Activated naive CD8-positive, alpha-beta T cell treated with anti-CD3 and anti-CD28 coated beads for 36 hours (primary cell): ENCODE results near the gene NCK1. TPM values are rescaled to one million over a fixed set of nuclear protein-coding genes. Genes with fewer than 3 reads are reported as not detected.
"Not testable (repeated sequence)": the region's sequence is repeated elsewhere in the genome, so short reads cannot be mapped to it uniquely, and the experiment has no call there.

Source experiments
- DNase-seq: peaks from one replicate; pipeline ENCODE4 v3.0.0; 2021
- H3K27ac Mint-ChIP-seq: one replicate; pipeline ENCODE4 v1.8.0; 2022; ENCODE audit warnings: mild to moderate bottlenecking, moderate library complexity, mixed read lengths
- H3K27me3 Mint-ChIP-seq: one replicate; pipeline ENCODE4 v1.8.0; 2022; ENCODE audit warnings: mild to moderate bottlenecking, mixed read lengths
- H3K36me3 Mint-ChIP-seq: one replicate; pipeline ENCODE4 v1.8.0; 2021; ENCODE audit warnings: mild to moderate bottlenecking, mixed read lengths
- H3K4me1 Mint-ChIP-seq: one replicate; pipeline ENCODE4 v1.8.0; 2021; ENCODE audit warnings: mixed read lengths
- H3K4me3 Mint-ChIP-seq: one replicate; pipeline ENCODE4 v1.8.0; 2022; ENCODE audit warnings: mild to moderate bottlenecking, moderate library complexity, mixed read lengths
- H3K9me3 Mint-ChIP-seq: one replicate; pipeline ENCODE4 v1.8.0; 2022; ENCODE audit warnings: mixed read lengths
- total RNA-seq, 2 experiments: library from RNA; stranded (reverse); gene quantifications; one replicate each; pipeline ENCODE4 v1.2.3, GENCODE V29; 2021

The NCK1 gene
- total RNA-seq, 2 experiments from 2014 or later: 25.5 to 27.7 TPM

DNA sequence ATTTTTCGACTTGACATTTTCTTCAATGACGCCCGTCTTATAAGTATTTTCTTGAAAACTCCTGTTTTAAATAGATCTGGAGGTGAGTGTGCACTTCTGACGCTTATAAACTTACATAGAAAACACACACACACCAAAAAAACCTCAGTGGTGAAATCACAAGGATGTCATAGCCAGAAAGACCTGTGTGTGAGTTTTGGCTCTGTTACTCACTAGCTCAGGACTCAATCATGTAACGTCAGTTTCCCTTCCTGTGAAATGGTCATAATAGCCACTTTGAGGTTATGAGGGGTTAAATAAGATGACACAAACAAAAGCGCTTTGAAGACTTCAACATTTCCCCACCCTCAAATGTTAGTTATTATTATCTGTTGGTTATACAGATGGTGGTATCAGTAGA lies 97.6 kb downstream of the NCK1 start:
- no peak overlapping the region for H3K4me3 Mint-ChIP-seq
- H3K9me3 Mint-ChIP-seq: no peaks in the 10 kb centered on the region
- peaks cover 8% of the 10 kb centered on the region for H3K4me1 Mint-ChIP-seq
- H3K36me3 Mint-ChIP-seq: peaks cover 5% of the 10 kb centered on the region
- H3K27ac Mint-ChIP-seq: no peak overlapping the region
- no peak for DNase-seq
- H3K27me3 Mint-ChIP-seq: no peaks in the 10 kb centered on the region

DNA sequence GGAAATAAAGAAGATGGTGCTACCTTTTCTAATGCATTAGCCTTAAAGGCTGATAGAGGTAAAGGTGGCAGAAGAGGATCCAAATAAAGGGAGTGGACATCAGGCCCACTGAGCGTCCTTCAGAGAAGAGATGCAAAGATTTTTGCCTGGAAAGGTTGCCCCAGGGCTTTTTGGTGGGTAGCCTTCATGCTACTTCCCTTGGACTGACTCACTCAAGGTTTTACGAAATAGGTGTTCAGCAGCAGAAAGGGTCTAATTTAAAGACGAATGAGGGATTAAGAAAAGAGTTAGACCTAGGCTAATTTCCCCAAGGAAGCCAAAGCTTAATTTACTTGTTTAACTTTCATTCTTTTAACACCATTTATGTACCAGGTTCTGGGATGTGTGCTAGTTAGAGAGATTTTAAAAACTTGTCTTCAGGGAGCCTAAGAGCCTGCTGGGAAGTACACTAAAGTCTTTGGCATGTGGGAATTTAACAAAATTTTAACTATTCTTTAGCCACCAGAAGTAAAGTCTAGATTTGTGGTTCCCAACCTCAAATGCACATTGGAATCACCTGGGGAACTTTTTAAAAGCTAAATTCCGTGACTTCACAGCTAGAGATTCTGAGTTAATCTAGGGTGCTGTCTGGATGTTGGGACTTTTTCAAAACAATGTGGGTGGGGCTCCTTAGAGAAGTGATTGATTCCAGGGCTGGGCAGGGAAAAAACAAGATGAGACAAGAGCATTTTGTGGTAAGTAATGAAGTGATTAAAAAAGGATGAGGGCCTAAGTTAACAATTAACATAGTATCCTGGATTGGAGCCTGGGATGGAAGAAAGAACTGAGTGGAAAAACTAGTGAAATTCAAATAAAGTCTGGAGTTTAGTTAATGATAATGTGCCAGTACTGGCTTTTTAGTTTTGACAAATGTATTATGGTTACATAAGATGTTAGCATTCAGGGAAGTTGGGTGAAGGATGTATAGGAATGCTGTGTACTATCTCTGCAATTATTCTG lies 99.1 kb downstream of the NCK1 start:
- H3K4me1 Mint-ChIP-seq: no peaks in the 10 kb centered on the region

DNA sequence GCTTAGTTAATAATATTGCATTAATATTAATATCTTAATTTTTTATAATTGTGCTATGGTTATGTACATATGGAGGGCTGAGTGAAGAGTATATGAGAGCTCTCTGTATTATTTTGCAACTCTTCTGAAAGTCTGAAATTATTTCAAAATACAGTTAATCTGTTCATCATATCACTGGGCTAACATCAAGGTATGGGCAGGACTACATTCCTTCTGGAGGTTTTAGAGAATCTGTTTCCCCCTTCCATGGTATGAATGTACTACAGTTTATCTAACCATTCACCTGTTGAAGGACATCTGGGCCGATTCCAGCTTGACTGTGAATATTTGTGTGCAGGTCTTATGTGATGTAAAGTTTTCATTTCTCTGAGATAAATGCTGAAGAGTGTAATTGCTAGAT lies 100.9 kb downstream of the NCK1 start:
- Mint-ChIP-seq H3K27ac (no peak overlapping the region), H3K36me3 (peaks cover 5% of the 10 kb centered on the region)

More for the DNA sequence above, 99.1 kb downstream of the NCK1 start:
- no peaks in the 10 kb centered on the region for H3K9me3 Mint-ChIP-seq
- no peak overlapping the region for H3K4me3 Mint-ChIP-seq
- H3K27me3 Mint-ChIP-seq: no peaks in the 10 kb centered on the region
- no peak overlapping the region for H3K27ac Mint-ChIP-seq
- no peak for DNase-seq
- H3K36me3 Mint-ChIP-seq: peaks cover 5% of the 10 kb centered on the region

DNA sequence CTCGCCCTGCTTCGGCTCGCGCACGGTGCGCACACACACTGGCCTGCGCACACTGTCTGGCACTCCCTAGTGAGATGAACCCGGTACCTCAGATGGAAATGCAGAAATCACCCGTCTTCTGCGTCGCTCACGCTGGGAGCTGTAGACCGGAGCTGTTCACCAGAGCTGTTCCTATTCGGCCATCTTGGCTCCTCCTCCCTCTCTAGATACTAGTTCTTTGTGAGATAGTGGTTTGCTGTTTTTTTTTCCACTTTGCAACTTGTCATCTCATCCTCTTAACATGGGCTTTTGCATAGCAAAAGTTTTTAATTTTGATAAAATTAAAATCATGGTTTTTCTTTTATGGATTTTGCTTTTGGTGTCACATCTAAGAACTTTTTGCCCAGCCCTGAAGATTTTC lies 107.5 kb downstream of the NCK1 start:
- H3K27me3 Mint-ChIP-seq, H3K9me3 Mint-ChIP-seq, DNase-seq, H3K4me3 Mint-ChIP-seq, H3K27ac Mint-ChIP-seq, H3K4me1 Mint-ChIP-seq: not testable (repeated sequence)
- H3K36me3 Mint-ChIP-seq: peaks cover 14% of the 10 kb centered on the region

More for the DNA sequence above, 100.9 kb downstream of the NCK1 start:
- Mint-ChIP-seq H3K9me3 (no peaks in the 10 kb centered on the region), H3K27me3 (no peaks in the 10 kb centered on the region), H3K4me1 (no peaks in the 10 kb centered on the region), H3K4me3 (no peak overlapping the region)
- no peak for DNase-seq

DNA sequence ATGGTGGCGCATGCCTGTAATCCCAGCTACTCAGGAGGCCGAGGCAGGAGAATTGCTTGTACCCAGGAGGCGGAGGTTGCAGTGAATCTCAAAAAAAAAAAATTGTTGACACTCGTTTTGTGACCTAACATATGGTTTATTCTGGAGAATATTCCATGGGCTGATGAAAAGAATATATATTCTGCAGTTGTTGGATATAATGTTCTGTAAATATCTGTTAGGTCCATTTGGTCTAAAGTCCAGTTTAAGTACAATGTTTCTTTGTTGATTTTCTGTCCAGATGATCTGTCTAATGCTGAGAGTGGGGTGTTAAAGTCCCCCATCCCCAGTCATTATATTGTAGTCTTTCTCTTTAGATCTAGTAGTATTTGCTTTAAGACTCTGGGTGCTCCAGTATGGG lies 111.3 kb downstream of the NCK1 start:
- no peaks in the 10 kb centered on the region for H3K27me3 Mint-ChIP-seq
- peaks cover 12% of the 10 kb centered on the region for H3K9me3 Mint-ChIP-seq
- H3K4me1 Mint-ChIP-seq: no peaks in the 10 kb centered on the region
- H3K4me3 Mint-ChIP-seq: no peak overlapping the region
- peaks cover 16% of the 10 kb centered on the region for H3K36me3 Mint-ChIP-seq
- H3K27ac Mint-ChIP-seq: no peak overlapping the region
- DNase-seq: no peak

DNA sequence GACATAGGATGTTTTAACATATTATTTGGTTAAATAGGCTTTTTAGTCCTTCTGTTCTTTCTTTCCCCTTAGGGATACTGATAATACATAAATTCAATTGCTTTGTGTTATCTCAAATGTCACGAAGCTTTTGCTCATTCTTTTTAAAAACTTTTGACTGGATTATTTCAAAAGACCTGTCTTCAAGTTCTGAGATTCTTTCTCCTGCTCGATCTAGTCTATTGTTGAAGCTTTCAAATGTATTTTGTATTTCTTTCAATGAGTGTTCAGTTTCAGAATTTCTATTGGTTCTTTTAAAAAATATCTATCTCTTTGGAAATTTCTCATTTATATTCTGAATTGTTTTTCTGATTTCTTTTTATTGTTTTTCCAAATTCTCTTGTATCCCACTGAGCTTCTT lies 112.7 kb downstream of the NCK1 start:
- H3K36me3 Mint-ChIP-seq: peaks cover 16% of the 10 kb centered on the region
- no peak overlapping the region for H3K27ac Mint-ChIP-seq
- DNase-seq: no peak
- H3K27me3 Mint-ChIP-seq: no peaks in the 10 kb centered on the region
- H3K4me1 Mint-ChIP-seq: no peaks in the 10 kb centered on the region
- peaks cover 12% of the 10 kb centered on the region for H3K9me3 Mint-ChIP-seq
- H3K4me3 Mint-ChIP-seq: no peak overlapping the region

DNA sequence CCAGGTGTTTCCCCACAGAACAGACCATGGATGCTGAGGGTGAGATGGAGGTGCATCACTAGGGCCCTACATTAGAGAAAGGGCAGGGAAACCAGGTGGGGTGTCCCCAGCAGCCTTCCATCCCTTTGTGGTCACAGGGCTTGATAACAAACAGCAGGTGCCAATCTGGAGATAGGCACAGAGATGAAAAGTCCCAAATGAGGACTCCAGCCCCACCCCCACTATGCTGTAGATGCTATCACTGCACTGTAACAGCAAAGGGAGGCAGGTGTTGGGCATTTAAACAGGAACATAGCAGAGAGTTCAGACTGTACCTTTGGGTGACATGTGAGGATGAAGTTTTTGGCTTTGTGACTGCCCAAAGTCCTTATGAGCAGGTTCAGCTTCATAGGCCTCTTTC lies 117.2 kb downstream of the NCK1 start:
- no peak overlapping the region for H3K4me3 Mint-ChIP-seq
- DNase-seq: no peak
- H3K4me1 Mint-ChIP-seq: no peaks in the 10 kb centered on the region
- no peaks in the 10 kb centered on the region for H3K27me3 Mint-ChIP-seq
- peaks cover 8% of the 10 kb centered on the region for H3K9me3 Mint-ChIP-seq
- H3K36me3 Mint-ChIP-seq: peaks cover 9% of the 10 kb centered on the region
- no peak overlapping the region for H3K27ac Mint-ChIP-seq

DNA sequence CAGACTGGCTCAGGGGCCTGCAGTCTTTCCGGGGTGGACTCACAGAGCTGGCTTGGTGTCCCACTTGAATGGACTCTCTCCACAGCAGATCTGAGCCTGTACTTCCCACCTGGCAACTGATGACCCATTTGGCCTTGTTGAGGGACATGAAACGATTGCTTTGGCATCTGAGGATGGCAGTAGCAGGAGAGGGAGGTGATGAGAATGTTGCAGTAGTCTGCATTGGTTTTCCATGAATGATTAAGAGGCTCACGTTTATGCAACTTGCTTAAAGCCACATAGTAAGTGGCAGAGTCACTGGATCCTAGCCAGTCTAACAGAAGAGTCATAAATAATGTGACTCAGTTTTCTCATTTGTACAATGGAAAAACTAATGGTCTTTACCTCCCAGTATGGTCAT lies 117.7 kb downstream of the NCK1 start:
- no peaks in the 10 kb centered on the region for H3K27me3 Mint-ChIP-seq
- peaks cover 6% of the 10 kb centered on the region for H3K36me3 Mint-ChIP-seq
- DNase-seq: no peak
- H3K4me1 Mint-ChIP-seq: no peaks in the 10 kb centered on the region
- peaks cover 6% of the 10 kb centered on the region for H3K9me3 Mint-ChIP-seq
- H3K4me3 Mint-ChIP-seq: no peak overlapping the region
- no peak overlapping the region for H3K27ac Mint-ChIP-seq

DNA sequence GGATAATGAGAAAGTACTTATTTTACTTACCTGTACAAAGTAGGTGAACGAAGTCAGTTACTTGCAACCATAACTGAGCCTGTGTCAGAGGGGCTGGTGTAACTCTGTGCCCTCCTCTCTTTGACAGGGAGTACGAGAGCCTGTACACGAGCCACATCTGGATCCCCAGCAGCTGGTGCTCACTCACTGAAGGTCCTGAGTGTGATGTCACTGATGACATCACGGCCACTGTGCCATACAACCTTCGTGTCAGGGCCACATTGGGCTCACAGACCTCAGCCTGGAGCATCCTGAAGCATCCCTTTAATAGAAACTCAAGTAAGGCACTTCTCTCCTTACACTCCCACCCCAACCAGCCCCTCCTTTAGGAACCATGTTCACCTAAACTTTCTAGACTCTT lies 120.0 kb downstream of the NCK1 start:
- Mint-ChIP-seq H3K27ac (no peak overlapping the region), H3K9me3 (no peaks in the 10 kb centered on the region), H3K4me1 (no peaks in the 10 kb centered on the region), H3K36me3 (peaks cover 4% of the 10 kb centered on the region), H3K4me3 (no peak overlapping the region), H3K27me3 (no peaks in the 10 kb centered on the region)
- DNase-seq: no peak

DNA sequence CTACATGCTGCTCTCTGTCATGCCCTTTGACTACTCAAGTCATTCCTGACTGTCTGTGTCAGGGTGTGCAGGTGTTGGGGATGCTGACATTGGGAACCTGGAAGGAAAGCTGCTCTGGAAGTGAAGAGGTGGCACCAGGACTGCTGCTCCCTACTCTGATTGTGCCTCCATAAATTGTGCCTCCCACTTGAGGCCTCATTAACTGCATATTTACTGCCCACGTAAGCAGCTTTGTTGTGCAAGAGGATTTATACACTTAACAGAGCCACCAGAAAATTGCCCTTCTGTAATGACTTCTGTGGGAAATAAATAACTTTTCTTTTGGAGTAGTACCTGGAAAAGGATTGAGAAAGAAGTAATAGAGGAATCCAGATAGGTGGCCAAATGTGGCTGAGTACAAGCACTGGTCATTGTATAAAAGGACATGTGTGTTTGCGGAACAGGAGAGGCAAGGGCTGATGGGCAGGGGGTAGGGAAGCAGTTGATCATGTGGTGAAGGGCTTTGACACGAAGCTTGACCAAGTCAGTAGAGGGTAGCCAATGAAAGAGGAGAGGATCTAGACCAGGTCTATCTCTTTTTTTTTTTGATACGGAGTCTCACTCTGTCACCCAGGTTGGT lies 120.6 kb downstream of the NCK1 start:
- Mint-ChIP-seq H3K27ac (no peak overlapping the region), H3K4me1 (no peaks in the 10 kb centered on the region), H3K4me3 (no peak overlapping the region), H3K36me3 (peaks cover 4% of the 10 kb centered on the region), H3K9me3 (no peaks in the 10 kb centered on the region), H3K27me3 (no peaks in the 10 kb centered on the region)
- DNase-seq: no peak

DNA sequence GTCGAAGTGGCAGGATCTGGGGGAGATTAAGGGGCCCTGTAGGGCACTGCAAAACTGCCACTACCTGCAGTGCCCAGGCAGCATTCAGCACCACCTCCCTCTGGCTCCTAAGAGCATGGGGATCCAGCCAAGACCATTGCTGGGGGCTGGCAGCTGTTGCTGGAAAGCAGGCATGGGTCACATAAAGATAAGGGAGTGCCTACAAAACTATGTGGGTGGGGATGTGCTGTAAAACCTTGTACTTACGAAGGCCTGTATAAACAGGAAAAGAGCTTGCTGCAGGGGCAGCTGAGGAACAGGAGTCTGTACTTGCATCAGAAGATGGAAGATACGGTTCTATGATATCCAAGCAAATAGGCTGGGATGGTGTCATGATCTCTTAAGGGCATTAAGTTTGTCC lies 122.8 kb downstream of the NCK1 start:
- no peak for DNase-seq
- Mint-ChIP-seq H3K27me3 (no peaks in the 10 kb centered on the region), H3K4me3 (no peak overlapping the region), H3K36me3 (peaks cover 4% of the 10 kb centered on the region), H3K9me3 (no peaks in the 10 kb centered on the region), H3K4me1 (no peaks in the 10 kb centered on the region), H3K27ac (no peak overlapping the region)

DNA sequence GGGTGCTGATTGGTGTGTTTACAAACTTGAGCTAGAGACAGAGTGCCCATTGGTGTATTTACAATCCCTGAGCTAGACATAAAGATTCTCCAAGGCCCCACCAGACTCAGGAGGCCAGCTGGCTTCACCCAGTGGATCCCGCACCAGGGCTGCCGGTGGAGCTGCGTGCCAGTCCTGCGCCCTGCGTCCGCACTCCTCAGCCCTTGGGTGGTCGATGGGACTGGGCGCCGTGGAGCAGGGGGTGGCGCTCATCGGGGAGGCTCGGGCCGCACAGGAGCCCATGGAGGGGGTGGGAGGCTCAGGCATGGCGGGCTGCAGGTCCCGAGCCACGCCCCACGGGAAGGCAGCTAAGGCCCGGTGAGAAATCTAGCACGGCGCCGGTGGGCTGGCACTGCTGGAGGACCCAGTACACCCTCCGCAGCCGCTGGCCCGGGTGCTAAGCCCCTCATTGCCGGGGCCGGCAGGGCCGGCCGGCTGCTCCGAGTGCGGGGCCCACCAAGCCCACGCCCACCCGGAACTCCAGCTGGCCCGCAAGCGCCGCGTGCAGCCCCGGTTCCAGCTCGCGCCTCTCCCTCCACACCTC lies 125.5 kb downstream of the NCK1 start:
- H3K4me3 Mint-ChIP-seq, H3K9me3 Mint-ChIP-seq, H3K4me1 Mint-ChIP-seq, H3K27me3 Mint-ChIP-seq, H3K36me3 Mint-ChIP-seq, DNase-seq, H3K27ac Mint-ChIP-seq: not testable (repeated sequence)

DNA sequence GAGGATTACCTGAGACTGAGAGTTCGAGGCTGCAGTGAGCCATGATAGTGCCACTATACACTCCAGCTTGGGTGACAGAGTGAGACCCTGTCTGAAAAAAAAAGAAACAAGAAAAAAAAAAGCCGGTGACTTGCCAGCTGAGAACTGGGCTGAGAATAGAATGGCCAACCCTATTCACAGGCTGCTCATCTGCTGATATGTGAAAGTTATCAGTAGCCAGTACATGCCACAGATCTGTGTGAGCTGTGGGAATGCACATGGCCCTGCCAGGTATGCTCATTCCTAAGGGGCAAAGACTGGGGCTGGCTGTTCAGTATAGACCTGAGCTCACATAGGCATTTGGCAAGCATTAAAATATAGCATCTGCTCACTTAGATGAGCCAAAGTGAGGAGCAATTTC lies 126.6 kb downstream of the NCK1 start:
- Mint-ChIP-seq H3K9me3 (no peaks in the 10 kb centered on the region), H3K27ac (no peak overlapping the region), H3K27me3 (no peaks in the 10 kb centered on the region), H3K4me3 (no peak overlapping the region), H3K36me3 (no peaks in the 10 kb centered on the region), H3K4me1 (no peaks in the 10 kb centered on the region)
- no peak for DNase-seq

DNA sequence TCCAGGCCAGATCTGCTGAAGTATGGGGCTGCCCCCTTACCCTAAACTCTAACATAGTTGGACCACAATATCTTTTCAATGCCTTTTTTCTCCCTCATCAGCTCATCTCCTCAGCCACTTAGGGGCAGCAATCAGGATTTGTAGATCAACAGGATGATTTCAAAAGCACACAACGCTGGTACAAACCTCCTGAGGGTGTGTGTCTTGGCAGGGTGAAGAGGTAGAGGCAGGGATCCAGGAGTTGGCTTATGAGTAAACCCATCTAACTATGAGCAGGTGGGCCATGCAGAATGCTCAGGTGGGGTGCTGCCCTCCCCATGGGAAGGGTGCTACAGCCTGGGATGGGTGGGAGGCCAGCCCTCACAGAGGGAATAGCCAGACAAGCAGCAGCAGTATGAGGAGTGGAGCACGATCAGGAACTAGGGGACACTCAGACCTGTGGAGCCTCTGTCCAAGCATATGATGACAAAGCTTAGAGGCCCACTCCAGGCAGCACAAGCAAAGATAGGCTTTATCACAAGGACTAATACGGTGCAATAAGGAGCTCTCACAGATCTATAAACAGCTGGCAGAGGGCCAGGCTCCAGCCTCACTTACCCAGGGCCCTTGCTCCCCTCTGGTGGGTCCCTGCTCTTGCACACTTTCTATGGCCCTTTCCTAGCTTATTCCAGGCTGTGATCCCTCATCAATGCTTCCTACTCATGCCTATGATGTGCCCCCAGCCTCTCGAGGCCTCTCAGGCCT lies 127.9 kb downstream of the NCK1 start:
- H3K9me3 Mint-ChIP-seq: no peaks in the 10 kb centered on the region
- DNase-seq: no peak
- H3K27me3 Mint-ChIP-seq: no peaks in the 10 kb centered on the region
- H3K36me3 Mint-ChIP-seq: no peaks in the 10 kb centered on the region
- H3K4me3 Mint-ChIP-seq: no peak overlapping the region
- H3K27ac Mint-ChIP-seq: no peak overlapping the region
- H3K4me1 Mint-ChIP-seq: peaks cover 3% of the 10 kb centered on the region

DNA sequence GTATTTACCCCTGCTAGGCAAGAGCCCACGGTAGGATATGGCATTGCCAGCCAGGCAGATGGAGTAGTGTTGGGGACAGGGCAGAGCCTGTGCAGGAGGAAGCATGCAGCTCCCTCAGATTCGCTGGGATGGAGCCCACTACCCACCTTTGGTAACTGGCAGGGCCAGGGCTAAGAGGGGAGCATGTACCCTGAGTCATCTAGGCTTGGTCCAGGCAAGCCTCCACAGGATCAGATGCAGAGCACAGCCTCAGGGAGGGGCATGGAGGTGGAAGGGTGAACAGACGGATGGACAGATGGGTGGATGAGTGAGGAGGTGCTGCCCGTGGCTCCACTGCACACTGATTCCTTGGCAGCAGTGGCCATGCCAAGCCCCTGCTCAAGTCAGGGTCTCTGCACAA lies 128.8 kb downstream of the NCK1 start:
- Mint-ChIP-seq H3K27ac (no peak overlapping the region), H3K4me1 (peaks cover 3% of the 10 kb centered on the region), H3K9me3 (no peaks in the 10 kb centered on the region), H3K4me3 (no peak overlapping the region), H3K36me3 (no peaks in the 10 kb centered on the region), H3K27me3 (no peaks in the 10 kb centered on the region)
- no peak for DNase-seq
